Lower leg skin (tissue), 3 donors: Measurements from ENCODE around the gene C6orf58.

Experiments
- CTCF ChIP-seq, 3 donors: fragments of 450-650 bp; IDR thresholded peaks; one replicate each; pipeline ENCODE4 v1.5.1; 2016; ENCODE audit warnings: antibody characterized with exemption in 3 of 3, mild to moderate bottlenecking in 3 of 3, moderate library complexity in 2 of 3
- POLR2A ChIP-seq, 2 donors: fragments of 450-650 bp; IDR thresholded peaks; one replicate each; pipeline ENCODE4 v1.6.1; 2016 to 2017; ENCODE audit warnings: antibody characterized with exemption in 2 of 2, mild to moderate bottlenecking in 1 of 2, moderate library complexity in 1 of 2

GRCh38 chr6:127570739-127571389 lies 6.1 kb upstream of the C6orf58 start:
- TF ChIP-seq CTCF (IDR thresholded peaks at IDR 0.05): no peak
- no peak for TF ChIP-seq POLR2A (IDR thresholded peaks at IDR 0.05)
